Smooth muscle cell (in vitro differentiated cells): ENCODE results near the gene CHD5. TPM values are rescaled to one million over a fixed set of nuclear protein-coding genes. Genes with fewer than 3 reads are reported as not detected.

ENCODE experiments used
- DNase-seq: peaks from one replicate; lab custom pipeline; 2025; ENCODE audit not compliant: unreplicated experiment; lab: John Stamatoyannopoulos, UW
- H2AFZ ChIP-seq: fragments of 200-600 bp; sonication (generic); 2 replicates; pipeline ENCODE4 v1.6.0; 2016; ENCODE audit warnings: antibody characterized with exemption, low read depth, mild to moderate bottlenecking
- H3F3A ChIP-seq: fragments of 200-600 bp; sonication (generic); 2 replicates; pipeline ENCODE4 v1.6.0; 2017; ENCODE audit warnings: antibody characterized with exemption, low read depth
- H3K27ac ChIP-seq: fragments of 200-600 bp; sonication (generic); 2 replicates; pipeline ENCODE4 v1.5.1; 2016; ENCODE audit warnings: low read depth, mild to moderate bottlenecking
- H3K27me3 ChIP-seq: fragments of 200-600 bp; sonication (generic); 2 replicates; pipeline ENCODE4 v1.6.1; 2016; ENCODE audit warnings: low read depth, mild to moderate bottlenecking
- H3K36me3 ChIP-seq: fragments of 200-600 bp; sonication (generic); 2 replicates; pipeline ENCODE4 v1.5.1; 2016; ENCODE audit warnings: low read depth
- H3K4me1 ChIP-seq: fragments of 200-600 bp; sonication (generic); 2 replicates; pipeline ENCODE4 v1.5.1; 2016; ENCODE audit warnings: low read depth
- H3K4me2 ChIP-seq: fragments of 200-600 bp; sonication (generic); 2 replicates; pipeline ENCODE4 v1.6.0; 2016; ENCODE audit warnings: mild to moderate bottlenecking
- H3K4me3 ChIP-seq: fragments of 200-600 bp; sonication (generic); 2 replicates; pipeline ENCODE4 v1.5.1; 2016; ENCODE audit warnings: mild to moderate bottlenecking
- H3K79me2 ChIP-seq: fragments of 200-600 bp; sonication (generic); 2 replicates; pipeline ENCODE4 v1.6.0; 2016; ENCODE audit warnings: low read depth, mild to moderate bottlenecking
- H3K9ac ChIP-seq: fragments of 200-600 bp; sonication (generic); 2 replicates; pipeline ENCODE4 v1.6.0; 2016; ENCODE audit warnings: low read depth
- H3K9me3 ChIP-seq: fragments of 200-600 bp; sonication (generic); replicated peaks from 2 replicates; pipeline ENCODE4 v1.5.1; 2016; ENCODE audit warnings: low read depth
- H4K20me1 ChIP-seq: fragments of 200-600 bp; sonication (generic); 2 replicates; pipeline ENCODE4 v1.6.0; 2016; ENCODE audit warnings: low read depth
- WGBS: methylation state at CpG from one replicate; pipeline ENCODE4 v1.1.7; 2016; ENCODE audit warnings: low lambda C conversion rate; 5-methylcytosine and 5-hydroxymethylcytosine counted together
- polyA plus RNA-seq: library from polyadenylated mRNA; unstranded; fragments of >200 nt; fragmentation: Nextera tagmentation; extraction: Ambion mirVana; gene quantifications from 2 replicates; pipeline ENCODE4 v1.2.1, GENCODE V29; 2016
- total RNA-seq: library from RNA; depleted of rRNA; stranded (reverse); fragments of >200 nt; gene quantifications from 2 replicates; pipeline ENCODE4 v1.2.3, GENCODE V29; 2014
- TF ChIP-seq, protein P1 (sequence below): fragments of 200-600 bp; sonication (generic); IDR thresholded peaks from 2 replicates; pipeline ENCODE4 v1.5.1; 2017; ENCODE audit warnings: borderline replicate concordance, mild to moderate bottlenecking, antibody characterized with exemption; ENCODE audit not compliant: insufficient read depth, poor library complexity, severe bottlenecking

Gene CHD5
- total and polyA plus RNA-seq, 2 experiments from 2014 or later, result 0.40 TPM; not detected in 1

DNA sequence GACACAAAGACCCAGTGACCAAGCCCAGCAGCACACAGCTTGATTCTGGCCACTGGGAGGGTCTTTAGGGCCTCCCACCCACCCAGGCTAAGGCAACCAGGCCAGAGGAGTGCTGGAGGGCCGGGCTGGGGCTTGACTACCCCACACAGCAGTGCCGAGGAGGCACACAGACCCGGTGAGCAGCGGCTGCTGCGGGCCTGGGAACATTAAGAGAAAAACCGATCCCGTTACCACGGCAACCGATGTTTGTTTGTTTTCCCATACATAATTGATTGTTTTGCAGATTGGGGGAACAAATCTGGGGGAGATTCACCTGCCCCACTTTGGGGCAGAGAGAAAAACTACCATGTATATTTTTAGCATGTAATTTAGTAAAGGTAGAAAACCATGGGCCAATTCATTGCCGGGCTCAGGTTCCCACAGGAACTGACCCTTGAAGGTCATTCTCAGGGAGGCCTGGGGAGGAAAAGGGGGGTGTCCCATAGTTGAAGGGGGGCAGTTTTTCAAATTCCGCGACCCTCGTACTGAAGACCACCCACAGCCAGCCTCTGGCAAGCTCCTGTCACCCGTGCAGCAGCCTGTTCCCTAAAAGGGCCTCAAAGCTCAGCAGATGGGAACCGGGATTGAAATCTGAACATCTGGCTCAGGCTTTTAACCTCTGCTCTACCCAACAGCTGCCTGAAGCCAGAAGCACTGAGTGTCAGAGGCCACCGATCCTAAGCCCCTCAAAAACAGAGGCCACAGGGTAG, 35.3 kb downstream of the CHD5 start:
- no peaks in the 10 kb centered on the region for H3K4me1 ChIP-seq
- H3K9ac ChIP-seq, result no peak overlapping the region
- no peak overlapping the region for H3K4me3 ChIP-seq
- no peak for DNase-seq
- H3K4me2 ChIP-seq, result no peak overlapping the region
- H3K9me3 ChIP-seq, result no peaks in the 10 kb centered on the region
- H3K27me3 ChIP-seq, result peaks cover 25% of the 10 kb centered on the region
- no peaks in the 10 kb centered on the region for H3K36me3 ChIP-seq
- no peaks in the 10 kb centered on the region for H3K79me2 ChIP-seq
- TF ChIP-seq, protein P1, sequence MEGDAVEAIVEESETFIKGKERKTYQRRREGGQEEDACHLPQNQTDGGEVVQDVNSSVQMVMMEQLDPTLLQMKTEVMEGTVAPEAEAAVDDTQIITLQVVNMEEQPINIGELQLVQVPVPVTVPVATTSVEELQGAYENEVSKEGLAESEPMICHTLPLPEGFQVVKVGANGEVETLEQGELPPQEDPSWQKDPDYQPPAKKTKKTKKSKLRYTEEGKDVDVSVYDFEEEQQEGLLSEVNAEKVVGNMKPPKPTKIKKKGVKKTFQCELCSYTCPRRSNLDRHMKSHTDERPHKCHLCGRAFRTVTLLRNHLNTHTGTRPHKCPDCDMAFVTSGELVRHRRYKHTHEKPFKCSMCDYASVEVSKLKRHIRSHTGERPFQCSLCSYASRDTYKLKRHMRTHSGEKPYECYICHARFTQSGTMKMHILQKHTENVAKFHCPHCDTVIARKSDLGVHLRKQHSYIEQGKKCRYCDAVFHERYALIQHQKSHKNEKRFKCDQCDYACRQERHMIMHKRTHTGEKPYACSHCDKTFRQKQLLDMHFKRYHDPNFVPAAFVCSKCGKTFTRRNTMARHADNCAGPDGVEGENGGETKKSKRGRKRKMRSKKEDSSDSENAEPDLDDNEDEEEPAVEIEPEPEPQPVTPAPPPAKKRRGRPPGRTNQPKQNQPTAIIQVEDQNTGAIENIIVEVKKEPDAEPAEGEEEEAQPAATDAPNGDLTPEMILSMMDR, result no peak
- no peak overlapping the region for H3K27ac ChIP-seq
- H4K20me1 ChIP-seq, result no peaks in the 10 kb centered on the region
- 76% methylated on average over 16 of the region's 16 CpGs for WGBS
- H2AFZ ChIP-seq, result no peak overlapping the region
- H3F3A ChIP-seq, result no peaks in the 10 kb centered on the region

- 85% methylated on average over 7 of the region's 7 CpGs for WGBS
- Histone ChIP-seq H3K4me1 (no peaks in the 10 kb centered on the region), H3K79me2 (no peaks in the 10 kb centered on the region), H3K36me3 (no peaks in the 10 kb centered on the region), H3K27ac (no peak overlapping the region), H2AFZ (no peak overlapping the region), H3K4me2 (no peak overlapping the region), H3K9me3 (no peaks in the 10 kb centered on the region), H3K9ac (no peak overlapping the region), H4K20me1 (no peaks in the 10 kb centered on the region), H3K4me3 (no peak overlapping the region), H3K27me3 (peaks cover 20% of the 10 kb centered on the region), H3F3A (no peaks in the 10 kb centered on the region)
- TF ChIP-seq, protein P1, result no peak
- DNase-seq, result no peak
These were observed 35.9 kb downstream of the CHD5 start for GRCh38 chr1:6144175-6144574.

GRCh38 chr1:6143395-6143794, 36.7 kb downstream of the CHD5 start:
- Histone ChIP-seq H3K9ac (no peak overlapping the region), H3K4me3 (no peak overlapping the region), H3K79me2 (no peaks in the 10 kb centered on the region), H3K4me2 (no peak overlapping the region), H3K36me3 (no peaks in the 10 kb centered on the region), H3K4me1 (no peaks in the 10 kb centered on the region), H3K27me3 (peaks cover 12% of the 10 kb centered on the region), H3K27ac (no peak overlapping the region), H3F3A (no peaks in the 10 kb centered on the region), H4K20me1 (no peaks in the 10 kb centered on the region), H3K9me3 (no peaks in the 10 kb centered on the region), H2AFZ (no peak overlapping the region)
- TF ChIP-seq, protein P1, result no peak
- 89% methylated on average over 4 of the region's 4 CpGs for WGBS
- DNase-seq, result no peak

DNA sequence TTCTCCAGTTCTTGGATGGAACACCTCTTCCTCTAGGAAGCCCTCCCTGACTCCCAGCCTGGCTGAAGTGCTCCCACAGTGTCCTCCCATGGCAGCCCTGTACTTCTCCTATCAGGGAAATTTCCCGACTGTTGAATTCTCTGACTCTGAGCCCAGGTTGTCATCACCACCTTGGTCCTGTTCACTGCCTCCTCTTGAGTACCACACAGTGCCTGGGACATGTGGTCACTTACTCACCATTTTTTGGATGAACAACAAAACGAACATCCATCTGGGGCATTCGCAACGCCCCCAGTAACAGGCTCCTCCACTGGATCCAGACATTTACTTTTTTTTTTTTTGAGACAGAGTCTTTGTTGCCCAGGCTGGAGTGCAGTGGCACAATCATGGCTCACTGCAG, 37.4 kb downstream of the CHD5 start:
- WGBS, result 91% methylated on average over 4 of the region's 4 CpGs
- DNase-seq, result no peak
- H3K27ac ChIP-seq, result no peak overlapping the region

More for the DNA sequence above, 37.4 kb downstream of the CHD5 start:
- Histone ChIP-seq H3K9me3 (no peaks in the 10 kb centered on the region), H4K20me1 (no peaks in the 10 kb centered on the region), H3K27me3 (peaks cover 5% of the 10 kb centered on the region), H3F3A (no peaks in the 10 kb centered on the region), H2AFZ (no peak overlapping the region), H3K4me1 (no peaks in the 10 kb centered on the region), H3K79me2 (no peaks in the 10 kb centered on the region), H3K36me3 (no peaks in the 10 kb centered on the region), H3K4me2 (no peak overlapping the region), H3K4me3 (no peak overlapping the region), H3K9ac (no peak overlapping the region)
- TF ChIP-seq, protein P1, result no peak
